ENCODE data around the gene PRKG1. TPM values are rescaled to one million over a fixed set of nuclear protein-coding genes. Genes with fewer than 3 reads are reported as not detected.

PRKG1 gene
- total RNA-seq, 2 donors from 2014 or later, result 8.1 to 16.6 TPM

DNA sequence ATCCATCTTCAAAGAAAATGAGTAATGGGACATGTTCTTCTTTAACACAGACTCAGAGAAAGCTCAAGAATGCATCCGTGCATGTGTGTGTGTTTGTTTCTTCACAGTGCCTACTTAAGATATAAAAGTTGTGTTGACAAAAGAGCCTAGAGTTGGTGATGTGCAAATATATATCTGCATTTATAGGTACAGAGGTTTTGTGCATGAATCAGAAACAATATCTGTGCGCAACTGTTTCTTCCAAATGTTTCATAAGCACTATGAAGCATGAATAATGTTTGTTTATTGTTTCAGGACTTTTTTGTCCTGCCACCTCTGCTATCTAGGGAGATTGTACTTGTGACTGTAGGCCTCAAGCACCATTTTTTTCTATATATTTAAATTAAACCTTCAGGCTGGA, 395.4 kb downstream of the PRKG1 start:
- TF ChIP-seq, protein P1, sequence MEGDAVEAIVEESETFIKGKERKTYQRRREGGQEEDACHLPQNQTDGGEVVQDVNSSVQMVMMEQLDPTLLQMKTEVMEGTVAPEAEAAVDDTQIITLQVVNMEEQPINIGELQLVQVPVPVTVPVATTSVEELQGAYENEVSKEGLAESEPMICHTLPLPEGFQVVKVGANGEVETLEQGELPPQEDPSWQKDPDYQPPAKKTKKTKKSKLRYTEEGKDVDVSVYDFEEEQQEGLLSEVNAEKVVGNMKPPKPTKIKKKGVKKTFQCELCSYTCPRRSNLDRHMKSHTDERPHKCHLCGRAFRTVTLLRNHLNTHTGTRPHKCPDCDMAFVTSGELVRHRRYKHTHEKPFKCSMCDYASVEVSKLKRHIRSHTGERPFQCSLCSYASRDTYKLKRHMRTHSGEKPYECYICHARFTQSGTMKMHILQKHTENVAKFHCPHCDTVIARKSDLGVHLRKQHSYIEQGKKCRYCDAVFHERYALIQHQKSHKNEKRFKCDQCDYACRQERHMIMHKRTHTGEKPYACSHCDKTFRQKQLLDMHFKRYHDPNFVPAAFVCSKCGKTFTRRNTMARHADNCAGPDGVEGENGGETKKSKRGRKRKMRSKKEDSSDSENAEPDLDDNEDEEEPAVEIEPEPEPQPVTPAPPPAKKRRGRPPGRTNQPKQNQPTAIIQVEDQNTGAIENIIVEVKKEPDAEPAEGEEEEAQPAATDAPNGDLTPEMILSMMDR (IDR thresholded peaks at IDR 0.05), result no peak
- H3K9ac ChIP-seq (ENCODE audit: low read depth in 2 of 2, low read length in 2 of 2), result no peak overlapping the region
- H3K36me3 ChIP-seq, result no peaks in the 10 kb centered on the region
- no peak for DNase-seq
- no peaks in the 10 kb centered on the region for H3K9me3 ChIP-seq
- no peak overlapping the region for H3K27ac ChIP-seq
- no peaks in the 10 kb centered on the region for H3K4me1 ChIP-seq
- H3K4me3 ChIP-seq, result no peak overlapping the region
- intact Hi-C loops (cut with DNase I), result no loop called here
- H3K27me3 ChIP-seq, result no peaks in the 10 kb centered on the region

DNA sequence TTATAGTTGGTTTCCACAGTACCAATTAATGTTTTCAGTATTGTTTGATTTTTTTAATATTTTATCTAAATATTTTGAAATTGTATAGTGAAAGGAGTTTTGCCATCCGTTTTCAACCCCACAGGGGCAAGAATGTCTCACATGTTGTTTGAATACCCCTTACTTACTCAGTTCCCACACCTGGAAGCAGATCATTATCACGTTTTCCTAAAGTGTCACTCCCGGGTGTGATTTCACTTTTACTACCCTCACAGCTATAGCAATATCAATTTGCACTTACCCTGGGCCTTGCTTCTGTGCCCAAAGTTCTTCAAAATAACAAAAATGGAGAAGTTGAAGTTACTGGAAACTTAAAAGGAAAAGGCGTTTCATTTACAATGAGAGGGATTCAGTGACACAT, 397.0 kb downstream of the PRKG1 start:
- no peak for DNase-seq
- Histone ChIP-seq H3K4me3 (no peak overlapping the region), H3K27me3 (no peaks in the 10 kb centered on the region), H3K4me1 (no peaks in the 10 kb centered on the region), H3K36me3 (no peaks in the 10 kb centered on the region), H3K9me3 (no peaks in the 10 kb centered on the region), H3K9ac (ENCODE audit: low read depth in 2 of 2, low read length in 2 of 2) (no peak overlapping the region), H3K27ac (no peak overlapping the region)
- intact Hi-C loops (cut with DNase I), result no loop called here
- TF ChIP-seq, protein P1 (IDR thresholded peaks at IDR 0.05), result no peak

DNA sequence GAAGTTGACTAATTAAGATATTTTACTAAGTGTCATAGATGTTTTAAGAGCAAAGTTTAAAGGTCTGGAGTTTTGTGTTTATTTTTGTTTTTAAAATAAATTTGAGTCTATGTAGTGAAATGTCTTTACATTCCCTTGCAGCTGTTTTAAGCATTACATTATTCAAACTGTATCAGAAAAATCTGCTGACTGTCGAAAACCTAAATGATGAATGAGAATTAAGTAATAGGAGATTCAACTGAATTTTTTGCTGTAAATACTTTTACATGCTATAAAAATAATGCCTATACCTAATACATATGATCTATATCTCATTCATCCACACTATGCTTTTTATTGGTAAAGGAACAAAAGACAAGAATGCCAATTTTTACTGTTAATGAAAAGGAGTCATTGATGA, 397.9 kb downstream of the PRKG1 start:
- Histone ChIP-seq H3K4me3 (no peak overlapping the region), H3K9me3 (no peaks in the 10 kb centered on the region), H3K9ac (ENCODE audit: low read depth in 2 of 2, low read length in 2 of 2) (no peak overlapping the region), H3K4me1 (no peaks in the 10 kb centered on the region), H3K36me3 (no peaks in the 10 kb centered on the region), H3K27me3 (no peaks in the 10 kb centered on the region), H3K27ac (no peak overlapping the region)
- intact Hi-C loops (cut with DNase I), result no loop called here
- DNase-seq, result no peak
- TF ChIP-seq, protein P1 (IDR thresholded peaks at IDR 0.05), result no peak

DNA sequence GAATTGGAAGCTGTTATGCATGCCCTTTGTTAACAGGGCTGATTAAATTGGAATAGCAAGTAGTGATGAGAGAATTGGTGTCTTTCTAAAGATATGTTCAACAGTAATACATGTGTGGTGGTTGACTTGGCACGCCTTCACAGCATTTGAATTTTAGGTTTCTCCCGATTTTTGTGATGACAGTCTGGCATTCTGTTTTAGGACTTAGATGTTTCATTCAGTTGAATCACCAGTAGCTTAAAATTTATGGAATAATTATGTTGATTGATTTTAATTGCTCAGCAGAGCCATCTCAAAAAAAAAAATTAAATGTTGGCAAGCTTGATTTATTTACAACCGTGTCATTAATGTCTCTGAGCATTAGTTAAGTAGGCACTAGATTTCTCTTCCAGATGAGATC, 405.4 kb downstream of the PRKG1 start:
- no peaks in the 10 kb centered on the region for H3K27me3 ChIP-seq
- H3K36me3 ChIP-seq, result no peaks in the 10 kb centered on the region
- intact Hi-C loops (cut with DNase I), result no loop called here
- no peak overlapping the region for H3K4me3 ChIP-seq
- H3K9ac ChIP-seq (ENCODE audit: low read depth in 2 of 2, low read length in 2 of 2), result no peak overlapping the region
- no peaks in the 10 kb centered on the region for H3K4me1 ChIP-seq
- no peaks in the 10 kb centered on the region for H3K9me3 ChIP-seq
- TF ChIP-seq, protein P1 (IDR thresholded peaks at IDR 0.05), result no peak
- no peak for DNase-seq
- no peak overlapping the region for H3K27ac ChIP-seq

DNA sequence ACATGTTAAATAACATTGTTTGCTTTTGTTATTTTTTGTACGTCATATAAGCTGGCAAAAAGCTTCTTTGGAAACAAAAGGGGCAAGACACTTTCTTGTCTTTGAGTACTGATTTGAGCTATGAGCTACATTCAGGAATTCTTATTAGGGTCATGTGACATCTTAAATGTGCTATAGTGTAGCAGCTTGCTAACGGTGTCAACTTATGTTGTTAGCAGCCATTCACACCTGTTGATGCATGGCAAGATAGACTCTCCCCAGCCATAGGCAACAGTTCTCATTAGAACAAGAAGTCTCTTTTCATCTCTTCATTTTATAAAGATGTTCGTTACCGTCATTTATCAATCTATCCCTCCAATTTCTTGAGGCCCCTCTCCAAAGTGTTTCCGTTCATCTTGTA, 411.4 kb downstream of the PRKG1 start:
- no peaks in the 10 kb centered on the region for H3K9me3 ChIP-seq
- no peak overlapping the region for H3K9ac ChIP-seq (ENCODE audit: low read depth in 2 of 2, low read length in 2 of 2)
- intact Hi-C loops (cut with DNase I), result no loop called here
- no peaks in the 10 kb centered on the region for H3K36me3 ChIP-seq
- H3K27me3 ChIP-seq, result no peaks in the 10 kb centered on the region
- no peaks in the 10 kb centered on the region for H3K4me1 ChIP-seq
- no peak overlapping the region for H3K27ac ChIP-seq
- H3K4me3 ChIP-seq, result no peak overlapping the region
- DNase-seq, result no peak
- TF ChIP-seq, protein P1 (IDR thresholded peaks at IDR 0.05), result no peak

DNA sequence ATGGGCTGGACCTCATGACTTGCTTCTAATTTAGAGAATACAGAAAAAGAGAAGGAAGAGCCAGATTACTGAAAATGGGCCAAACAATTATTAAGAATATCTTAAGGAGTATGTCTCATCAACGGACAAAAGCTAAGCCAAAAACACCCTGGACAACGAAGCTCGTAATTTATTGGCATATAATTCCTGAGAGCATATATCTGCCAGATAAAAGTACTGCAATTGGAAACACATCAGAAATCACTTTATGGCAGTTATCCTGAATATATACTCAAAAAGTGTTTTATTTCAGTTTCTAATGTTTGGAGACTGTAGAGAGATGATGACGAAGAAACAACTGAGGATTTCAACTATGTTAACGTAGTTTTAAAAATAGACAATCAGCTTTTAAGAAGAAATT, 413.3 kb downstream of the PRKG1 start:
- Histone ChIP-seq H3K9ac (ENCODE audit: low read depth in 2 of 2, low read length in 2 of 2) (no peak overlapping the region), H3K36me3 (no peaks in the 10 kb centered on the region), H3K27me3 (no peaks in the 10 kb centered on the region), H3K4me1 (no peaks in the 10 kb centered on the region), H3K4me3 (no peak overlapping the region), H3K27ac (no peak overlapping the region), H3K9me3 (no peaks in the 10 kb centered on the region)
- intact Hi-C loops (cut with DNase I), result no loop called here
- DNase-seq, result no peak
- TF ChIP-seq, protein P1 (IDR thresholded peaks at IDR 0.05), result no peak

Measured in colonic mucosa (tissue), 4 donors.